Uterus (tissue), 2 donors: Measurements from ENCODE around the gene KCTD6.

ENCODE experiments used
- CTCF ChIP-seq, 4 experiments: fragments of 200-600 bp in 2 of 4; fragments of 450-650 bp in 2 of 4; sonication (generic) in 2 of 4; IDR thresholded peaks; one replicate each; pipeline ENCODE4 v1.5.1; 2016 to 2019; ENCODE audit warnings: antibody characterized with exemption in 4 of 4, mild to moderate bottlenecking in 2 of 4, moderate library complexity in 1 of 4
- POLR2A ChIP-seq, 2 donors: fragments of 450-650 bp; IDR thresholded peaks; one replicate each; pipeline ENCODE4 v1.6.1; 2016; ENCODE audit warnings: antibody characterized with exemption in 2 of 2, mild to moderate bottlenecking in 1 of 2, moderate library complexity in 1 of 2

DNA sequence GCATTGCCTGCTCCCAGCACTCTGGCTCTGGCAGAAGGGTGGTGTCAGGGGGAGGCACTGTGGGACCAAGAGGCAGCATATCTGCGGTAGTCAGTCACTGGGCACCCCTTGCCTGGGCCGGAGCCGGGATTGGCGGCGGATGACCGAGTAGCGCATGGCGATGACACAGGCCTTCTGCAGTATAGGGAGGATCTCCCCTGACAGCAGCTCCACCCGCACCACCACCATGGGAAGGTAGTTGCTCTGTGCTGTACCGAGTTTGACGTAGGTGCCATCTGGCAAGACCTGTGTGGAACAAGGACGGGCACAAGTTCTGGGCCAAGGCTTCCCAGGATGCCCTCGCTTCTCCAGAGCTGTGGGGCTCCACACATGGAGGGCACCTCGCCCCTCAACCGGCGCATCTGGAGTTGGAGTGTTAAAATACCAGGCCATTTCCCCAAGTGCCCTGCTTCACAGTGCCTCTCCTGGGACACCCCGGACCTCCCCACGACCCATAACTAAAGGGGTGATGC is 38.5 kb downstream of the KCTD6 start:
- TF ChIP-seq POLR2A (IDR thresholded peaks at IDR 0.05) (no peak), CTCF (IDR thresholded peaks at IDR 0.05) (no peak)
